Upper lobe of left lung (tissue), 4 donors: ENCODE results near the gene ADAMTS4.

Experiments used
- CTCF ChIP-seq, 6 experiments: fragments of 450-650 bp in 4 of 6; fragments of 200-600 bp in 2 of 6; sonication (generic) in 2 of 6; IDR thresholded peaks; one replicate each; pipeline ENCODE4 v1.5.1; 2016 to 2019; ENCODE audit warnings: antibody characterized with exemption in 6 of 6
- POLR2A ChIP-seq, 4 donors: fragments of 450-650 bp; IDR thresholded peaks; one replicate each; pipeline ENCODE4 v1.5.1; 2016 to 2017; ENCODE audit warnings: antibody characterized with exemption in 4 of 4, mild to moderate bottlenecking in 2 of 4
- POLR2AphosphoS5 ChIP-seq, 2 donors: sonication (generic); formaldehyde crosslinking; IDR thresholded peaks; one replicate each; pipeline ENCODE4 v1.5.1; 2017; ENCODE audit warnings: antibody characterized with exemption in 2 of 2

- TF ChIP-seq CTCF (IDR thresholded peaks at IDR 0.05) (no peak), POLR2A (IDR thresholded peaks at IDR 0.05) (no peak), POLR2AphosphoS5 (IDR thresholded peaks at IDR 0.05) (no peak)
These were observed 23.5 kb upstream of the ADAMTS4 start for GRCh38 chr1:161222175-161223019.
